Heart left ventricle (tissue), 13 donors: ENCODE data around the gene LYPD4.

Experiments used
- CTCF ChIP-seq, 12 donors: fragments of 200-600 bp; sonication (generic) in 4 of 12; IDR thresholded peaks; one replicate each; pipeline versions ENCODE4 v1.5.0 to v1.8.0; 2018 to 2022; ENCODE audit warnings: antibody characterized with exemption in 12 of 12, mild to moderate bottlenecking in 5 of 12
- POLR2A ChIP-seq, 2 donors: fragments of 450-650 bp; IDR thresholded peaks; one replicate each; pipeline ENCODE4 v1.6.1; 2017; ENCODE audit warnings: antibody characterized with exemption in 2 of 2, mild to moderate bottlenecking in 2 of 2, moderate library complexity in 2 of 2
- donor health status: ischemic (EF 13 %, LVEDD 7.1; RV severe dilation, severe dysfunction).
- donor health status: DM: no; HTN: yes; CAD: no.
- donor health status: DM: no; HTN: no; CAD: no.
- donor health status: ischemic (EF 25% LVEDD 6.9; RV normal size, moderate dysfunction).
- donor health status: ischemic (EF 25% LVEDD 5.7; RV mildly dilated, moderate dysfunction).
- donor health status: ischemic (EF 35%, LVEDD 5.7; RV mildly dilated, moderate dysfunction).
- donor health status: nonischemic (EF 11% LVEDD 7.7; RV severe dilation, severe dysfunction).
- donor health status: DM: yes; HTN: yes; CAD: no.
- donor health status: PGD.
- donor health status: ischemic (EF 29% LVEDD 5.4; RV normal size, mild dysfunction).
- donor health status: nonischemic (EF 23%, LVEDD 6.1; RV moderate dilation, normal function).

DNA sequence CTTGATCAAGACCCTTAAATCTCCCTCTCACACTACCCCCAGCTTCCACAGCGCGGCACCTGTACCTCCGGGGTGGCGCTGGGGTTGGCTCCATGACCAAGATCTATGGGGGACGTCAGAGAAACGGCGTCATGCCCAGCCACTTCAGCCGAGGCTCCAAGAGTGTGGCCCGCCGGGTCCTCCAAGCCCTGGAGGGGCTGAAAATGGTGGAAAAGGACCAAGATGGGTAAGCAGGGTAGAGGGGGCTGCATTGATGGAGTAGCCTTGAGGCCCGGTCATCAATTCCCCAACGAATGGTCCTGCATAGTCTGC lies 24.5 kb upstream of the LYPD4 start:
- TF ChIP-seq CTCF (IDR thresholded peaks at IDR 0.05) (no peak), POLR2A (IDR thresholded peaks at IDR 0.05) (no peak)
